ENCODE measurements around the gene NECTIN4. TPM values are rescaled to one million over a fixed set of nuclear protein-coding genes. Genes with fewer than 3 reads are reported as not detected.

Gene NECTIN4
- total RNA-seq, 1 donor from 2014 or later, result not detected

GRCh38 chr1:161099090-161099802 is 9.9 kb upstream of the NECTIN4 start:
- Mint-ChIP-seq H3K27ac (no peak overlapping the region), H3K4me3 (ENCODE audit: low read depth) (peak overlapping the region; percentile 64), H3K4me1 (ENCODE audit: low read depth) (peaks cover 35% of the 10 kb centered on the region), H3K27me3 (ENCODE audit: low read depth) (no peaks in the 10 kb centered on the region), H3K36me3 (ENCODE audit: low read depth) (peaks cover 33% of the 10 kb centered on the region), H3K9me3 (no peaks in the 10 kb centered on the region)
- intact Hi-C loops (cut with micrococcal nuclease), result loop anchor here (10.0 kb wide), 1 partner anchor 264 kb away; no protein-coding TSS in a partner anchor
- no peak for DNase-seq (ENCODE audit: low spot score)

DNA sequence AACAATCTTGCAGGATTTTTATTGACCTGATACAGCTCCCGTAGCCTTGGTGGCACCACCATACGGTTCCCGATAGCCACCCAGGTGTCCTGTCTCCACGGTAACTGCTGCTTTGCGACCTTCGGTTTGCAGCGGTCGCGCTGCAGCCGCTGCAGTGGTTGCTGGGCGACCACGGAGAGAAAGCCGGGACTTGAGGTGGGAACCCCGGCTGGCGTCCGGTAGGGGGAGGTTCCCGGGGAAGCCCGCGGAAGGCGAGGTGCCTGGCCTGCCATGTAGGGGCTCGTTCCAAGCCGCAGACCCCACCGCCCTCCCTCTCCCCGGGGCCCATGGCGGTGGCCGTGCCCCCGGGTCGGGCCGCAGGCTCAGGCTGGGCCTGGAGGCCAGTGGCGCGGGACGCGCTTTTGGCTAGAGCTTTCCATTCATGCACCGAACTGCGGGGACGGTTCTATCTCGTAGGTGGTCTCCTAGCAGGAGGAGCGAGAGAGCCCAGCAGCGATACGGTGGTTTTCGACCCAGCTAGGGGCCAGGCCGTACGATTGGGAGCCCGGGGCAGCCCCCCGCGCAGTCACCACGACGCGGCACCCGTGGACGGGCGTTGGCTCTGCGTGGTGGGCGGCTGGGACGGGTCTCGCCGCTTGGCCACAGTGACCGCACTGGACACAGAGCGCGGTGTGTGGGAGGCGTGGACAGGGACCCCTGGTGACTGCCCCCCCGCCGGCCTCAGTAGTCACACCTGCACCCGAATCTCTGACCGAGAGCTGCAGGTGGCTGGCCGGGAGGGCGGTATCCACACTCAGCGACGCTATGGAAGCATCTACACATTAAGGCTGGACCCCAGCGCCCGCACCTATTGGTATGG is 9.1 kb upstream of the NECTIN4 start, which contains the start of gene KLHDC9:
TSS of gene KLHDC9 (plus strand) at position 152 of the 859 bp plus-strand sequence. CDS start at position 327, 175 bp downstream.
- intact Hi-C loops (cut with micrococcal nuclease), result loop anchor here (1.0 to 10.0 kb wide), 2 partner anchors 55 to 264 kb away; partner anchors contain the start of gene UFC1
- Mint-ChIP-seq H3K4me3 (ENCODE audit: low read depth) (peak within 1 kb of the TSS; percentile 78), H3K27me3 (ENCODE audit: low read depth) (no peaks in the 10 kb centered on the region), H3K4me1 (ENCODE audit: low read depth) (peaks cover 36% of the 10 kb centered on the region), H3K9me3 (no peaks in the 10 kb centered on the region), H3K27ac (peak within 1 kb of the TSS; percentile 84), H3K36me3 (ENCODE audit: low read depth) (peaks cover 29% of the 10 kb centered on the region)
- DNase-seq (ENCODE audit: low spot score), result peak; percentile 63

DNA sequence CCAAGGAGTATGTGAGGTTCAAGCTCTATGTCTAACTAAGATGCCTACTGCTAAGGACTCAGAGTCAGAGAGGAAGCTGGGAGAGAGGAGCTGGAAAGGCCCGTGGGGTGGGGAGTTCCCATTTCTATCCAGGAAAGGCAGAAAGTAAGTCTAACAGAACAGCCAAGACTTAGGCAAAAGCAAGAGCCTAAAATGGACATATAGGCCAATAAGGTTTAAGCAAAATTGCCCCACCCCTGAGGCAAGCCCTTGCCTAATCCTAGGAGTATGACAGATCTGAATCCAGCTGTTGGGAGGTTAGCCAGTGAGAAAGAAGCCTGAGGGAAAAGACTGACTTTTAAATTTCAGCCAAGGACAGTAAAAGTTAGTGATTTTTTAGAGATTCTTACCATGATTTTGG is 7.2 kb upstream of the NECTIN4 start:
- H3K36me3 Mint-ChIP-seq (ENCODE audit: low read depth), result peaks cover 21% of the 10 kb centered on the region
- intact Hi-C loops (cut with micrococcal nuclease), result loop anchor here (2.0 to 10.0 kb wide), 2 partner anchors 18 to 262 kb away; no protein-coding TSS in a partner anchor
- no peaks in the 10 kb centered on the region for H3K9me3 Mint-ChIP-seq
- H3K27me3 Mint-ChIP-seq (ENCODE audit: low read depth), result no peaks in the 10 kb centered on the region
- no peak overlapping the region for H3K4me3 Mint-ChIP-seq (ENCODE audit: low read depth)
- H3K27ac Mint-ChIP-seq, result no peak overlapping the region
- peaks cover 52% of the 10 kb centered on the region for H3K4me1 Mint-ChIP-seq (ENCODE audit: low read depth)
- no peak for DNase-seq (ENCODE audit: low spot score)

- Mint-ChIP-seq H3K9me3 (no peaks in the 10 kb centered on the region), H3K36me3 (ENCODE audit: low read depth) (peaks cover 21% of the 10 kb centered on the region), H3K27me3 (ENCODE audit: low read depth) (no peaks in the 10 kb centered on the region), H3K4me3 (ENCODE audit: low read depth) (no peak overlapping the region), H3K4me1 (ENCODE audit: low read depth) (peaks cover 53% of the 10 kb centered on the region), H3K27ac (no peak overlapping the region)
- no peak for DNase-seq (ENCODE audit: low spot score)
- intact Hi-C loops (cut with micrococcal nuclease), result loop anchor here (2.0 to 10.0 kb wide), 2 partner anchors 19 to 261 kb away; no protein-coding TSS in a partner anchor
Measured at GRCh38 chr1:161096015-161096414, 6.7 kb upstream of the NECTIN4 start.

- Mint-ChIP-seq H3K9me3 (no peaks in the 10 kb centered on the region), H3K4me1 (ENCODE audit: low read depth) (peaks cover 59% of the 10 kb centered on the region)
- intact Hi-C loops (cut with micrococcal nuclease), result loop anchor here (10.0 kb wide), 1 partner anchor 260 kb away; no protein-coding TSS in a partner anchor
Measured at GRCh38 chr1:161095230-161095629, 5.9 kb upstream of the NECTIN4 start.

GRCh38 chr1:161094481-161094880 is 5.1 kb upstream of the NECTIN4 start:
- intact Hi-C loops (cut with micrococcal nuclease), result loop anchor here (10.0 kb wide), 1 partner anchor 260 kb away; no protein-coding TSS in a partner anchor
- no peak for DNase-seq (ENCODE audit: low spot score)
- Mint-ChIP-seq H3K9me3 (no peaks in the 10 kb centered on the region), H3K36me3 (ENCODE audit: low read depth) (peaks cover 7% of the 10 kb centered on the region), H3K27ac (no peak overlapping the region), H3K4me3 (ENCODE audit: low read depth) (no peak overlapping the region), H3K27me3 (ENCODE audit: low read depth) (no peaks in the 10 kb centered on the region), H3K4me1 (ENCODE audit: low read depth) (peaks cover 61% of the 10 kb centered on the region)

More at GRCh38 chr1:161095230-161095629, 5.9 kb upstream of the NECTIN4 start:
- no peak for DNase-seq (ENCODE audit: low spot score)
- peaks cover 14% of the 10 kb centered on the region for H3K36me3 Mint-ChIP-seq (ENCODE audit: low read depth)
- H3K27ac Mint-ChIP-seq, result no peak overlapping the region
- no peak overlapping the region for H3K4me3 Mint-ChIP-seq (ENCODE audit: low read depth)
- no peaks in the 10 kb centered on the region for H3K27me3 Mint-ChIP-seq (ENCODE audit: low read depth)

DNA sequence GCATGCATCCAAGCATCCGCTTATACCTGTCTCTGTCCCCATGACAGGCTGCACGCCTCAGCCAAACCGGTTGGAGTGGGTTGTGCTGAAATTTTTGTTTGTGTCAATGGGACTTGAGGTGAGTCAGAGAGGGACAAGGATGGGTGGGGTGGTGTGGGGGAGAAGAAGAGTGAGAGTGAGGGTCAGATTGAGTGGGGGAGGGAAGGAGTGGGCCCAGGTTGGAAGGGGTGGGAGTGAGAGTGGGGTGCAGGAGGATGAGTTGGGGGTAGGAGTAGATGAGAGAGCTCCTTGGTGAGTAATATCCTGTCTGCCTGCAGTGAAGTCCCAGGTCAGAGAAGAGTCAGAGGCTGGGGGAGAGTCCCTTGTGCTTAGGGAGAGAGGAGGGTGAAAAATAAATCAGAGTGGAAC is 3.3 kb upstream of the NECTIN4 start:
- H3K9me3 Mint-ChIP-seq, result no peaks in the 10 kb centered on the region
- H3K36me3 Mint-ChIP-seq (ENCODE audit: low read depth), result no peaks in the 10 kb centered on the region
- no peak overlapping the region for H3K4me3 Mint-ChIP-seq (ENCODE audit: low read depth)
- peaks cover 54% of the 10 kb centered on the region for H3K4me1 Mint-ChIP-seq (ENCODE audit: low read depth)
- H3K27me3 Mint-ChIP-seq (ENCODE audit: low read depth), result no peaks in the 10 kb centered on the region
- H3K27ac Mint-ChIP-seq, result peak overlapping the region; percentile 57
- intact Hi-C loops (cut with micrococcal nuclease), result loop anchor here (1.0 to 10.0 kb wide), 4 partner anchors 22 to 258 kb away; partner anchors contain the start of gene DEDD
- DNase-seq (ENCODE audit: low spot score), result no peak

DNA sequence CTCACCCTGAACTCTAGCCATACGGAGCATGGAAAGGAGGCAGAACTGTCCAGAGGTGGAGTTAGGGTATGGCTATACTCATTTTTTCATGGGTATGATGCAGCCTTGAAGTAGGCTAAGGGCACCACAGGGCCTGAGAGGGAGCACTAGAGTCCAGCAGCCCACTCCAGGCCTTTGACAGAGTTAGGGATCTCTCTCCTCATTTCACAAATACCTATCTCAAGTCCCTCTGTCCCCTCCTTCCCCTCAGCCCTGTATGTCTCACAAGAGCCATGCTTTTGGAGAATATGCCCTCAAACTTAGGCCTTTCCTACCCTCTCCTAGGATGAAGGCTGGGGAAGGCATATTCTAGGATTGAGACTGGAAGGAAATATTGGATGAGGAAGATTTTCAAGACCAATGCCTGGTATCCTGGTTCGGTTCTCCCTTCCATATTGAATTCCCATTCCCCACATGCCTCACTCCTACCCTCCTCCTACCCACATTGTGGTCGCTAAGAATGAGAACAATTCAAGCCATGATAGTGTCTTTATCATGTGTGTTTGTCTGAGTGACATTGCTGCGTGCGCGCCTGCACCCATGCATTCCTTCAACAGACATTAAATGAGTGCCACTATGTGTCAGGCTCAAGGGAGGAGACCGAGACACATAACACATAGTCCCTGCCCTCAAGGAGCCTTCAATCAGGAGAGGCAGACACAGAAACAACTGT is 2.6 kb upstream of the NECTIN4 start:
- intact Hi-C loops (cut with micrococcal nuclease), result loop anchor here (1.0 to 10.0 kb wide), 4 partner anchors 22 to 257 kb away; partner anchors contain the start of gene DEDD
- Mint-ChIP-seq H3K4me1 (ENCODE audit: low read depth) (peaks cover 48% of the 10 kb centered on the region), H3K27me3 (ENCODE audit: low read depth) (no peaks in the 10 kb centered on the region), H3K9me3 (no peaks in the 10 kb centered on the region), H3K27ac (no peak overlapping the region), H3K36me3 (ENCODE audit: low read depth) (no peaks in the 10 kb centered on the region), H3K4me3 (ENCODE audit: low read depth) (no peak overlapping the region)
- DNase-seq (ENCODE audit: low spot score), result no peak

DNA sequence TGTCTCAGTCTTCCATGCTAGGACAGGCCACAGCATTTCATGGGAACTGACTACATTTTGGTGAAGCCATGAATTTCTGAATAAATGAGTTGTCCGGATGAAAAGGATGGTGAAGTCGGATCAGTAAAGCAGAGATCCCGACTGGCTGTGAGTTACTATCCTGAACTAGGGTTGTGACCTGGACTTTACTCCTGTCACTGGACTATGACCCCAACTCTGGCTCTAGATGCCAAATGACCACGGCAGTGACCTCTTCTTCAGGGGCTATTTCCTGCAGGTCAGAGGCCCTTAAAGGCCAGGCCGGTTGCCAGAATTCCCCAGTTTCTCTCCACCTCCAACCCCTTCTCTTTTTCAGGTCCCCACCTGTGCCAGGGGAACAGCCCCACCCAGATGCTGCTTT is 1.7 kb upstream of the NECTIN4 start:
- H3K27ac Mint-ChIP-seq, result no peak overlapping the region

DNA sequence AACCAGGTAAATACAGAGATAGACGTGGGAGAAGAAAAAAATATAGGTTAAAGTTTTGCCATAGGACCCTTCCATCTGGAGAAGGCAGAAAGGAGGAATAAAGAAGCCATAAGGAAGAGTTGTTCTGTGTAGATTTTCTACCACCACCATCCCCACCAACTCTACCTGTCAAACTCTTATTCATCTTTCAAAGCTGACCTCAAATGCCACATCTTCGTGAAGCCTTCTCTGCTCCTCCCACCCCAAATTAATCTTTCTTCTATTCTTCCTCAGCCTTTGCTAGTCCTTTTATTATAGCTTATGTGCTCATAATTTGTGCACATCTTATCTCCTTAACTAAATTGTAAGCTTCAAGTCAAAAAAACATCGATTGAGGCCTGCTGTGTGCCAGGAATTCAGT is 1.3 kb upstream of the NECTIN4 start:
- no peaks in the 10 kb centered on the region for H3K9me3 Mint-ChIP-seq
- no peak for DNase-seq (ENCODE audit: low spot score)
- no peaks in the 10 kb centered on the region for H3K36me3 Mint-ChIP-seq (ENCODE audit: low read depth)
- no peak overlapping the region for H3K4me3 Mint-ChIP-seq (ENCODE audit: low read depth)
- H3K27me3 Mint-ChIP-seq (ENCODE audit: low read depth), result no peaks in the 10 kb centered on the region
- H3K27ac Mint-ChIP-seq, result no peak overlapping the region
- peaks cover 41% of the 10 kb centered on the region for H3K4me1 Mint-ChIP-seq (ENCODE audit: low read depth)
- intact Hi-C loops (cut with micrococcal nuclease), result loop anchor here (10.0 kb wide), 1 partner anchor 256 kb away; no protein-coding TSS in a partner anchor

More for the DNA sequence above, 1.7 kb upstream of the NECTIN4 start:
- no peaks in the 10 kb centered on the region for H3K36me3 Mint-ChIP-seq (ENCODE audit: low read depth)
- DNase-seq (ENCODE audit: low spot score), result no peak
- no peaks in the 10 kb centered on the region for H3K27me3 Mint-ChIP-seq (ENCODE audit: low read depth)
- intact Hi-C loops (cut with micrococcal nuclease), result loop anchor here (10.0 kb wide), 1 partner anchor 256 kb away; no protein-coding TSS in a partner anchor
- H3K9me3 Mint-ChIP-seq, result no peaks in the 10 kb centered on the region
- no peak overlapping the region for H3K4me3 Mint-ChIP-seq (ENCODE audit: low read depth)
- peaks cover 42% of the 10 kb centered on the region for H3K4me1 Mint-ChIP-seq (ENCODE audit: low read depth)

DNA sequence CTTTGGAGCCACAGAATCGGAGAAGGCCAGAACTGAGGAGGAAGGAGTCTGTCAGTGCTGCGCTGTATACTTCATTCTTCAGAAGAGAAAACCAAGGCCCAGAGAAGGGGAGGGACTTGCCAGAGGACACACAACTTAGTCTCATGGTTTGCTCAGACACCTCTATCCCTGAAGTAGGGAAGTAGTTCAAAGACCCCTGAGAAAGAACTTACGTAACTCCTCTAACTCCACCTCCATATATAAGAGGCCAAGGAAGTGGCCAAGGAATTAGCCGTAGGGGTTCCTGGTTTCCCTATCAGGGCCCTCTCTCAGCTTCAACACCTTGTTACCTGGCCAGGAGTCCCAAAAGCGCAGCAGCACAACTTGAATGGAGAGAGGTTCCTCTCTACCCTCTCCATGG is 580 bp upstream of the NECTIN4 start:
- intact Hi-C loops (cut with micrococcal nuclease), result loop anchor here (10.0 kb wide), 1 partner anchor 255 kb away; no protein-coding TSS in a partner anchor
- no peak overlapping the region for H3K27ac Mint-ChIP-seq
- no peak overlapping the region for H3K4me3 Mint-ChIP-seq (ENCODE audit: low read depth)
- DNase-seq (ENCODE audit: low spot score), result no peak
- H3K4me1 Mint-ChIP-seq (ENCODE audit: low read depth), result peaks cover 40% of the 10 kb centered on the region
- H3K27me3 Mint-ChIP-seq (ENCODE audit: low read depth), result no peaks in the 10 kb centered on the region
- no peaks in the 10 kb centered on the region for H3K36me3 Mint-ChIP-seq (ENCODE audit: low read depth)
- no peaks in the 10 kb centered on the region for H3K9me3 Mint-ChIP-seq

GRCh38 chr1:161088587-161089110 is 709 bp downstream of the NECTIN4 start:
- Mint-ChIP-seq H3K27ac (no peak overlapping the region), H3K9me3 (no peaks in the 10 kb centered on the region), H3K4me3 (ENCODE audit: low read depth) (no peak overlapping the region), H3K27me3 (ENCODE audit: low read depth) (no peaks in the 10 kb centered on the region), H3K4me1 (ENCODE audit: low read depth) (peaks cover 36% of the 10 kb centered on the region), H3K36me3 (ENCODE audit: low read depth) (no peaks in the 10 kb centered on the region)
- no peak for DNase-seq (ENCODE audit: low spot score)
- intact Hi-C loops (cut with micrococcal nuclease), result no loop called here
